ENCODE data around the gene UVRAG.

DNA sequence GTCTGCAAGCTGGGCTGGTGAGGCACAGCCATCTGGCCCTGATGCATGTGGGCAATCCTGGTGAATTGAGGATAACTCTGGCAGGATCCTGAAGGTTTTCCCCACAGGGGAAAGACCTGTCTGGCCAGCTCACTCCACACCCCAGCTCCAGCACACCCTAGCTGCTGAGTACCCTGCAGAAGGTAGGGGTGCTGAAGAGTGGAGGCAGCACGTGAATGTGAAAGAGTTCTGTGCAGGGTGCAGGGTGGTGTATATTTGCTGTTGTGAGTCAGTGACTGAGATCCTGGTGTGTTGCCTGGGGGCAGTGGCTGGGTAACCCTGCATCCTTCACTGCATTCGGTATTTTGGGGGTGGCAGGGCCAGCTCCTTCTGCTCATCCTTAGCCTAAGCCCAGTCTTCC is 24.0 kb upstream of the UVRAG start:
- TF ChIP-seq, protein P1, sequence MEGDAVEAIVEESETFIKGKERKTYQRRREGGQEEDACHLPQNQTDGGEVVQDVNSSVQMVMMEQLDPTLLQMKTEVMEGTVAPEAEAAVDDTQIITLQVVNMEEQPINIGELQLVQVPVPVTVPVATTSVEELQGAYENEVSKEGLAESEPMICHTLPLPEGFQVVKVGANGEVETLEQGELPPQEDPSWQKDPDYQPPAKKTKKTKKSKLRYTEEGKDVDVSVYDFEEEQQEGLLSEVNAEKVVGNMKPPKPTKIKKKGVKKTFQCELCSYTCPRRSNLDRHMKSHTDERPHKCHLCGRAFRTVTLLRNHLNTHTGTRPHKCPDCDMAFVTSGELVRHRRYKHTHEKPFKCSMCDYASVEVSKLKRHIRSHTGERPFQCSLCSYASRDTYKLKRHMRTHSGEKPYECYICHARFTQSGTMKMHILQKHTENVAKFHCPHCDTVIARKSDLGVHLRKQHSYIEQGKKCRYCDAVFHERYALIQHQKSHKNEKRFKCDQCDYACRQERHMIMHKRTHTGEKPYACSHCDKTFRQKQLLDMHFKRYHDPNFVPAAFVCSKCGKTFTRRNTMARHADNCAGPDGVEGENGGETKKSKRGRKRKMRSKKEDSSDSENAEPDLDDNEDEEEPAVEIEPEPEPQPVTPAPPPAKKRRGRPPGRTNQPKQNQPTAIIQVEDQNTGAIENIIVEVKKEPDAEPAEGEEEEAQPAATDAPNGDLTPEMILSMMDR (IDR thresholded peaks at IDR 0.05) = no peak
- TF ChIP-seq POLR2A (IDR thresholded peaks at IDR 0.05) (no peak), POLR2AphosphoS5 (IDR thresholded peaks at IDR 0.05) (no peak)
